GM18907 (cell line): ENCODE results near the gene SMAP2.

ENCODE experiments used
- ATAC-seq: cut with Tn5 transposase; IDR thresholded peaks from one replicate; pipeline ENCODE4 v1.9.1; 2021; ENCODE audit warnings: mild to moderate bottlenecking, moderate library complexity; ENCODE audit not compliant: unreplicated experiment

The SMAP2 gene

GRCh38 chr1:40416709-40417108 is 43.2 kb downstream of the SMAP2 start:
- ATAC-seq, result no peak

- ATAC-seq, result no peak
These were observed 48.2 kb downstream of the SMAP2 start for GRCh38 chr1:40421431-40422384.

- ATAC-seq, result no peak
These were observed 49.2 kb downstream of the SMAP2 start for GRCh38 chr1:40422630-40423263.

GRCh38 chr1:40423264-40423642 is 49.7 kb downstream of the SMAP2 start:
- no peak for ATAC-seq

GRCh38 chr1:40423951-40424618 is 50.6 kb downstream of the SMAP2 start:
- no peak for ATAC-seq

- no peak for ATAC-seq
These were observed 51.7 kb downstream of the SMAP2 start for GRCh38 chr1:40425198-40425597.

- ATAC-seq, result no peak
These were observed 57.9 kb downstream of the SMAP2 start for GRCh38 chr1:40431385-40431784.

- no peak for ATAC-seq
These were observed 59.3 kb downstream of the SMAP2 start for GRCh38 chr1:40432644-40433390.

- ATAC-seq, result no peak
These were observed 61.9 kb downstream of the SMAP2 start for GRCh38 chr1:40435471-40435870.

GRCh38 chr1:40435876-40436275 is 62.3 kb downstream of the SMAP2 start:
- ATAC-seq, result no peak

- ATAC-seq, result no peak
These were observed 65.0 kb downstream of the SMAP2 start for GRCh38 chr1:40438391-40439015.

GRCh38 chr1:40439247-40439646 is 65.7 kb downstream of the SMAP2 start:
- ATAC-seq, result no peak

- peak; percentile 86 for ATAC-seq
These were observed 76.4 kb downstream of the SMAP2 start, which contains the start of gene ZFP69B for GRCh38 chr1:40449684-40450494. TSS of gene ZFP69B (plus strand) at chr1:40450476. CDS start at chr1:40450962, 486 bp downstream.

GRCh38 chr1:40450495-40451237 is 77.1 kb downstream of the SMAP2 start:
- ATAC-seq, result peak; percentile 26

GRCh38 chr1:40451238-40451585 is 77.7 kb downstream of the SMAP2 start:
- no peak for ATAC-seq

- ATAC-seq, result no peak
These were observed 81.3 kb downstream of the SMAP2 start for GRCh38 chr1:40454873-40455272.

- no peak for ATAC-seq
These were observed 89.5 kb downstream of the SMAP2 start for GRCh38 chr1:40462956-40463590.

- no peak for ATAC-seq
These were observed 95.8 kb downstream of the SMAP2 start for GRCh38 chr1:40469327-40469726.
